OCI-LY7 (cell line): ENCODE data around the gene HOXB5. TPM values are rescaled to one million over a fixed set of nuclear protein-coding genes. Genes with fewer than 3 reads are reported as not detected.

ENCODE experiments used
- BruUV-seq: library from RNA; stranded (reverse); fragments of 400-500 nt; replicated peaks from 2 replicates; lab custom pipeline; 2021; lab: Mats Ljungman, UMichigan
- CTCF ChIA-PET: fragments of 300-600 bp; sonication (Branson Sonifier 250); formaldehyde crosslinking; loops from one replicate; lab custom pipeline; 2022; ENCODE audit warnings: antibody characterized with exemption; ENCODE audit not compliant: unreplicated experiment; lab: Charles Lee
- POLR2A ChIA-PET: fragments of 300-600 bp; sonication (Branson Sonifier 250); formaldehyde crosslinking; loops from one replicate; lab custom pipeline; 2022; ENCODE audit warnings: antibody characterized with exemption; lab: Charles Lee
- DNase-seq: peaks from one replicate; pipeline ENCODE4 v3.0.0-alpha.2; 2015; ENCODE audit warnings: low spot score
- H2AFZ ChIP-seq: fragments of 200-600 bp; sonication (generic), shearing (Covaris generic); 2 replicates; pipeline ENCODE4 v1.6.1; 2014; ENCODE audit warnings: mild to moderate bottlenecking, antibody characterized with exemption, low read length, moderate library complexity
- H3K27ac ChIP-seq: fragments of 200-600 bp; sonication (generic); 2 replicates; pipeline ENCODE4 v1.5.1; 2014; ENCODE audit warnings: mixed run types, low read depth, mild to moderate bottlenecking, moderate library complexity, low read length, inconsistent platforms; ENCODE audit not compliant: poor library complexity, severe bottlenecking
- H3K36me3 ChIP-seq: fragments of 200-600 bp; sonication (generic); 2 replicates; pipeline ENCODE4 v1.6.1; 2014; ENCODE audit warnings: mild to moderate bottlenecking, antibody characterized with exemption, low read length, moderate library complexity, mixed read lengths; ENCODE audit not compliant: insufficient read depth
- H3K4me1 ChIP-seq: fragments of 200-600 bp; sonication (generic); 2 replicates; pipeline ENCODE4 v1.5.1; 2014; ENCODE audit warnings: mild to moderate bottlenecking, low read length; ENCODE audit not compliant: insufficient read depth, poor library complexity, severe bottlenecking
- H3K4me2 ChIP-seq: fragments of 200-600 bp; sonication (generic); 2 replicates; pipeline ENCODE4 v1.6.1; 2014; ENCODE audit warnings: mild to moderate bottlenecking, low read length
- H3K4me3 ChIP-seq: fragments of 200-600 bp; sonication (generic); 2 replicates; pipeline ENCODE4 v1.5.1; 2014; ENCODE audit warnings: mild to moderate bottlenecking, low read depth, low read length; ENCODE audit not compliant: poor library complexity, severe bottlenecking
- H3K79me2 ChIP-seq: fragments of 200-600 bp; sonication (generic); 2 replicates; pipeline ENCODE4 v1.6.1; 2016; ENCODE audit warnings: low read depth, mild to moderate bottlenecking, low read length, moderate library complexity, mixed read lengths; ENCODE audit not compliant: insufficient read depth
- H3K9me2 ChIP-seq: fragments of 200-600 bp; sonication (generic); 2 replicates; pipeline ENCODE4 v1.6.1; 2016; ENCODE audit warnings: mild to moderate bottlenecking, low read length, mixed read lengths; ENCODE audit not compliant: insufficient read depth
- H3K9me3 ChIP-seq: fragments of 200-600 bp; sonication (generic); 2 replicates; pipeline ENCODE4 v1.6.1; 2014; ENCODE audit warnings: mild to moderate bottlenecking, mixed run types, low read length, mixed read lengths
- H4K20me1 ChIP-seq: fragments of 200-600 bp; sonication (generic); 2 replicates; pipeline ENCODE4 v1.6.1; 2014; ENCODE audit warnings: mild to moderate bottlenecking, antibody characterized with exemption, low read length, moderate library complexity, mixed read lengths; ENCODE audit not compliant: insufficient read depth
- EZH2phosphoT487 ChIP-seq: fragments of 200-600 bp; sonication (generic); IDR thresholded peaks from 2 replicates; pipeline ENCODE4 v1.6.1; 2018; ENCODE audit warnings: low read depth, borderline replicate concordance, mild to moderate bottlenecking, mixed run types, antibody characterized with exemption, low read length, moderate library complexity, mixed read lengths
- intact Hi-C: fragments of 100-400 bp; cut with micrococcal nuclease; formaldehyde crosslinking; loops from one replicate; pipeline ENCODE4 v1.10.0; 2022; ENCODE audit not compliant: unreplicated experiment
- total RNA-seq, 2 experiments: library from RNA; depleted of rRNA in 1 of 2; stranded (reverse); fragments of >200 nt in 1 of 2; shearing (Covaris generic) in 1 of 2; gene quantifications; 2 replicates each; pipeline ENCODE4 v1.2.3, GENCODE V29; 2014 to 2022
- TF ChIP-seq, protein P1 (sequence below): fragments of 200-600 bp; sonication (generic); conservative IDR thresholded peaks from 2 replicates; pipeline ENCODE4 v1.5.1; 2014; ENCODE audit warnings: mild to moderate bottlenecking, antibody characterized with exemption, low read length, moderate library complexity, mixed read lengths

HOXB5 gene
- total RNA-seq, 2 experiments from 2014 or later: not detected

DNA sequence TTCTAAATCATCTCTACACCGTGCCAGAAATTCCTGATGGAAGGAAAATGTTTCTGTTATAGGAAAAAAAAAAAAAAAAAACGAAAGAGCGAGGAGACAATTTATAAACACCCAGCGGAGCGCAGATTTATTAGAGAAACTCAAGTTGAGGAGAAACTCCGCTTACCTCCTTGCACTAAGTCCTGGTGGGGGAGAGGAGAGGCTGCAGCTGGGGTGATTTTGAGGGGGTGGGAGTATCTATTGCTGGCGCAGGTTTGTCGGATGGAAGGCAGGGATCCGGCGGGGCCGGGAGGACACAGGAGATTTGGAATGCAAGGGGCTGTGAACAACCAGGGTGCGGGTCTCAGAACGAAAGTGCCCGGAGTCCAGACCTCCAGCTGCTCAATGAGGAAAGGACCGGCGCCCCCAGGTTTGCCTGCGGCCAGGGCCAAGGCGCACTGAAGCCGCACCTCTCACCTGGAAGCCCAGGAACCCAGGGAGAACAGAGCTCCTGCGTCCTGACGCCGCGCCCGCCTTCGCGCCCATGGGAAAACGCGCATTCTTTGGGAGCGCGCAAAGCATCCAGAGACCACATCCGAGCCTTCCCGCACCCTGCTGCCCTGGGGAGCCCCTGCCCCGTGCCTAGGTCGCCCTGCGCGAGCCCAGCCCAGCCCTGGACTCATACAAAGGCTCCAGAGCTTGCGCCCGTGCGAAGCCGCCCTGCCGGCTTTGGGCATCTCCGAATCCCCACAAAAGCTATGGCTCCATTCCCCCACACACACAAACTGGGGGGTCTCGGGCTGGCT lies 24.1 kb upstream of the HOXB5 start:
- no peaks in the 10 kb centered on the region for H3K36me3 ChIP-seq
- no peaks in the 10 kb centered on the region for H3K79me2 ChIP-seq
- BruUV-seq: no TSS peak
- POLR2A ChIA-PET: no interaction called here
- DNase-seq: no peak
- H2AFZ ChIP-seq: no peak overlapping the region
- no peaks in the 10 kb centered on the region for H3K9me3 ChIP-seq
- intact Hi-C loops: loop anchor here (1.0 to 5.0 kb wide), 2 partner anchors 310 to 590 kb away; no protein-coding TSS in a partner anchor
- no peak for TF ChIP-seq EZH2phosphoT487
- TF ChIP-seq, protein P1, sequence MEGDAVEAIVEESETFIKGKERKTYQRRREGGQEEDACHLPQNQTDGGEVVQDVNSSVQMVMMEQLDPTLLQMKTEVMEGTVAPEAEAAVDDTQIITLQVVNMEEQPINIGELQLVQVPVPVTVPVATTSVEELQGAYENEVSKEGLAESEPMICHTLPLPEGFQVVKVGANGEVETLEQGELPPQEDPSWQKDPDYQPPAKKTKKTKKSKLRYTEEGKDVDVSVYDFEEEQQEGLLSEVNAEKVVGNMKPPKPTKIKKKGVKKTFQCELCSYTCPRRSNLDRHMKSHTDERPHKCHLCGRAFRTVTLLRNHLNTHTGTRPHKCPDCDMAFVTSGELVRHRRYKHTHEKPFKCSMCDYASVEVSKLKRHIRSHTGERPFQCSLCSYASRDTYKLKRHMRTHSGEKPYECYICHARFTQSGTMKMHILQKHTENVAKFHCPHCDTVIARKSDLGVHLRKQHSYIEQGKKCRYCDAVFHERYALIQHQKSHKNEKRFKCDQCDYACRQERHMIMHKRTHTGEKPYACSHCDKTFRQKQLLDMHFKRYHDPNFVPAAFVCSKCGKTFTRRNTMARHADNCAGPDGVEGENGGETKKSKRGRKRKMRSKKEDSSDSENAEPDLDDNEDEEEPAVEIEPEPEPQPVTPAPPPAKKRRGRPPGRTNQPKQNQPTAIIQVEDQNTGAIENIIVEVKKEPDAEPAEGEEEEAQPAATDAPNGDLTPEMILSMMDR: no peak
- CTCF ChIA-PET: no interaction called here
- no peak overlapping the region for H3K27ac ChIP-seq
- H3K4me1 ChIP-seq: peaks cover 1% of the 10 kb centered on the region
- no peaks in the 10 kb centered on the region for H4K20me1 ChIP-seq
- no peak overlapping the region for H3K4me3 ChIP-seq
- no peaks in the 10 kb centered on the region for H3K9me2 ChIP-seq
- H3K4me2 ChIP-seq: no peak overlapping the region

DNA sequence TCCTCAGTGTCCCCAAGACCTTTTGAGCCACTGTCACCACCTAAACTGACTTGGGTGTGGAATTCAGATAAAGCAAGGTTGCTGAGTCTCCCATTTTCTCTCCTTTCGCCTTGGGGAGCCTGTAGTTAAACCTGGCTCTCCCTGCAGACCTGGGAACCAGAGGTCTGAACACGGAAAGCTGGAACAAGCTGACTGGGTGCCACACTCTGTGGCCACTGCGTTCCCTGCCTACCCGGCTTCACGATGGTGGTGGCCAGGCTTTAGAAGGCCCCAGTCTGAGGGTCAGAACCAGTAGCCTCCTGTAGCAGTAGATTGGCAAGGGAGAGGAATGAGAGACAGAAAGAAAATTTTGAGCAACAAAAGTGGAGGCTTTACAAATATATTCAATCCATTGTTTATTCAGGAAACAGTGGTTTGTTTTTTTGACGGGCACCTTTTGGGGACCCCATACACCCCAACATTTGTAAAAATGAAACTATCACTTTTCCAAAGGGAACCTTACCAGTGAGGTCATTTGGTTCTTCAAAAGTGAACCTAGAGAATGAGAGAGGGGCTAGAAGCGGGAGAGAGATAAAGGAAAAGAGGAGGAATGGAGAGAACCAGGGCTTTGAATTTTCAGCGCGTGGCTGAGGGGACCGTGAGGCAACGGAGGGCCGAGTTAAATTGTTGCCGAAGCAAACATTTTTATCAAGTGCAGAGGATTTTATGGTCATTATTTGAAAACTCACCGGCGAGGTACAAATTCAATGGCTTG lies 23.3 kb upstream of the HOXB5 start:
- no peaks in the 10 kb centered on the region for H3K36me3 ChIP-seq
- intact Hi-C loops: loop anchor here (5.0 kb wide), 1 partner anchor 590 kb away; no protein-coding TSS in a partner anchor
- no peaks in the 10 kb centered on the region for H3K79me2 ChIP-seq
- no peak for TF ChIP-seq EZH2phosphoT487
- TF ChIP-seq, protein P1: no peak
- H4K20me1 ChIP-seq: no peaks in the 10 kb centered on the region
- no peaks in the 10 kb centered on the region for H3K9me3 ChIP-seq
- H3K27ac ChIP-seq: no peak overlapping the region
- H3K4me2 ChIP-seq: no peak overlapping the region
- ChIA-PET CTCF (no interaction called here), POLR2A (no interaction called here)
- no peak overlapping the region for H3K4me3 ChIP-seq
- no TSS peak for BruUV-seq
- no peak for DNase-seq
- H3K9me2 ChIP-seq: no peaks in the 10 kb centered on the region
- no peak overlapping the region for H2AFZ ChIP-seq
- H3K4me1 ChIP-seq: peaks cover 9% of the 10 kb centered on the region
